ENCODE measurements around the gene RRAGC.

DNA sequence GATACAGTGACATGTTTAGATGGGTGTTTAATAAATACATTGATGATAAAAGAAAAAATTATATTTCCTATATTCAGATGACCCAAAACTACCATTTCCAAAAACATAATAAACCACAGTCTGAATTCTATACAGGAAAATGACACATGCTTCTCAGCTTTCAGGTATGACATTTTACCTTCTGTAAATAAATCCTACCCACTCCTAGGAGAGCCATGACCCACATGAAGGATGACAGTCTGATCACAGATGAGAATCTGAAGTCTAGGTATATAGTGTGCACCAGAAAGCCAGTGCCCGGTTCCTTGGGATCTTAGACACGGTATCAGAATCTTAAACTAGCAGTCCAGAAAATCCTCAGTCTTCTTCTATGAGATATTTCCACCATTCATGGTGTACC lies 25.5 kb upstream of the RRAGC start:
- TF ChIP-seq SMC3 (IDR thresholded peaks at IDR 0.05), result no peak
- no peak for TF ChIP-seq ZC3H11A (IDR thresholded peaks at IDR 0.05)
- no peak for TF ChIP-seq FOSL2 (IDR thresholded peaks at IDR 0.05)
- TF ChIP-seq FOSL2 (CRISPR knock-in tag; IDR thresholded peaks at IDR 0.05), result no peak
- no peak for TF ChIP-seq KDM5A (IDR thresholded peaks at IDR 0.05)
- TF ChIP-seq, protein P1, sequence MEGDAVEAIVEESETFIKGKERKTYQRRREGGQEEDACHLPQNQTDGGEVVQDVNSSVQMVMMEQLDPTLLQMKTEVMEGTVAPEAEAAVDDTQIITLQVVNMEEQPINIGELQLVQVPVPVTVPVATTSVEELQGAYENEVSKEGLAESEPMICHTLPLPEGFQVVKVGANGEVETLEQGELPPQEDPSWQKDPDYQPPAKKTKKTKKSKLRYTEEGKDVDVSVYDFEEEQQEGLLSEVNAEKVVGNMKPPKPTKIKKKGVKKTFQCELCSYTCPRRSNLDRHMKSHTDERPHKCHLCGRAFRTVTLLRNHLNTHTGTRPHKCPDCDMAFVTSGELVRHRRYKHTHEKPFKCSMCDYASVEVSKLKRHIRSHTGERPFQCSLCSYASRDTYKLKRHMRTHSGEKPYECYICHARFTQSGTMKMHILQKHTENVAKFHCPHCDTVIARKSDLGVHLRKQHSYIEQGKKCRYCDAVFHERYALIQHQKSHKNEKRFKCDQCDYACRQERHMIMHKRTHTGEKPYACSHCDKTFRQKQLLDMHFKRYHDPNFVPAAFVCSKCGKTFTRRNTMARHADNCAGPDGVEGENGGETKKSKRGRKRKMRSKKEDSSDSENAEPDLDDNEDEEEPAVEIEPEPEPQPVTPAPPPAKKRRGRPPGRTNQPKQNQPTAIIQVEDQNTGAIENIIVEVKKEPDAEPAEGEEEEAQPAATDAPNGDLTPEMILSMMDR (IDR thresholded peaks at IDR 0.05), result no peak
- TF ChIP-seq JUN (IDR thresholded peaks at IDR 0.05), result no peak
- no peak for TF ChIP-seq POLR2A (IDR thresholded peaks at IDR 0.05; ENCODE audit: low read length)
- no peak for TF ChIP-seq CHD2 (IDR thresholded peaks at IDR 0.05; ENCODE audit: low read length, partially characterized antibody)
- no peak for TF ChIP-seq SREBF2 (IDR thresholded peaks at IDR 0.05)
- TF ChIP-seq HDAC2 (IDR thresholded peaks at IDR 0.05), result no peak
- TF ChIP-seq ESRRA (IDR thresholded peaks at IDR 0.05; ENCODE audit: borderline replicate concordance, low read length), result no peak
- TF ChIP-seq RFX5 (IDR thresholded peaks at IDR 0.05), result no peak

All from A549 (cell line).